Thoracic aorta (tissue), 2 donors: Measurements from ENCODE around the gene LRP5. TPM values are rescaled to one million over a fixed set of nuclear protein-coding genes. Genes with fewer than 3 reads are reported as not detected.

Experiments
- ATAC-seq: fragments of 150-250 bp; one replicate; pipeline ENCODE4 v1.8.0; 2017; ENCODE audit warnings: low read depth; ENCODE audit not compliant: insufficient number of reproducible peaks, low FRiP score
- DNase-seq: peaks from one replicate; pipeline ENCODE4 v3.0.0-alpha.2; 2020; ENCODE audit warnings: low spot score
- H3K27ac ChIP-seq, 2 donors: fragments of 200-600 bp; sonication (generic); 1 replicate in 1 of 2; 2 replicates in 1 of 2; pipeline ENCODE4 v1.5.1; 2016; ENCODE audit warnings: mild to moderate bottlenecking in 2 of 2, moderate library complexity in 2 of 2
- H3K27me3 ChIP-seq: fragments of 200-600 bp; sonication (generic); replicated peaks from 2 replicates; pipeline ENCODE4 v1.6.0; 2016; ENCODE audit warnings: mild to moderate bottlenecking; ENCODE audit not compliant: insufficient read depth
- H3K36me3 ChIP-seq: fragments of 200-600 bp; sonication (generic); one replicate; pipeline ENCODE4 v1.5.1; 2016
- H3K4me1 ChIP-seq, 2 donors: fragments of 200-600 bp; sonication (generic); 1 replicate in 1 of 2; 2 replicates in 1 of 2; pipeline versions ENCODE4 v1.5.1 to v1.6.0; 2016; ENCODE audit warnings: low read depth in 2 of 2, mild to moderate bottlenecking in 1 of 2; ENCODE audit not compliant: control insufficient read depth in 1 of 2
- H3K4me3 ChIP-seq: fragments of 200-600 bp; sonication (generic); 2 replicates; pipeline ENCODE4 v1.5.1; 2016; ENCODE audit warnings: mild to moderate bottlenecking
- H3K9me3 ChIP-seq: fragments of 200-600 bp; sonication (generic); 2 replicates; pipeline ENCODE4 v1.5.1; 2016
- CTCF ChIP-seq: fragments of 200-600 bp; sonication (generic); IDR thresholded peaks from one replicate; pipeline ENCODE4 v1.5.1; 2019; ENCODE audit warnings: antibody characterized with exemption
- total RNA-seq, 2 donors: library from RNA; depleted of rRNA; stranded (reverse); fragments of >200 nt; gene quantifications; one replicate each; pipeline versions ENCODE4 v1.1.0 to v1.2.3, GENCODE V29; 2016

Gene LRP5
- total RNA-seq, 2 donors from 2014 or later = 67.2 to 99.1 TPM

DNA sequence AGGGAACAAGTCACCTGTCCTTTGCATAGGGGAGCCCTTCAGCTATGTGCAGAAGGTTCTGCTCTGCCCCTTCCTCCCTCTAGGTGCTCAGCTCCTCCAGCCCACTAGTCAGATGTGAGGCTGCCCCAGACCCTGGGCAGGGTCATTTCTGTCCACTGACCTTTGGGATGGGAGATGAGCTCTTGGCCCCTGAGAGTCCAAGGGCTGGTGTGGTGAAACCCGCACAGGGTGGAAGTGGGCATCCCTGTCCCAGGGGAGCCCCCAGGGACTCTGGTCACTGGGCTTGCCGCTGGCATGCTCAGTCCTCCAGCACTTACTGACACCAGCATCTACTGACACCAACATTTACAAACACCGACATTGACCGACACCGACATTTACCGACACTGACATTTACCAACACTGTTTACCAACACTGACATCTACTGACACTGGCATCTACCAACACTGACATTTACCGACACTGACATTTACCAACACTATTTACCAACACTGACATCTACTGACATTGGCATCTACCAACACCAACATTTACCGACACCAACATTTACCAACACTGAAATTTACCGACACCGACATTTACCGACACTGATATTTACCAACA is 76.3 kb downstream of the LRP5 start:
- no peak for ATAC-seq
- TF ChIP-seq CTCF = no peak
- Histone ChIP-seq H3K27me3 (no peaks in the 10 kb centered on the region), H3K4me1 (peaks cover 3 to 8% of the 10 kb centered on the region in 2 donors), H3K27ac (no peak overlapping the region), H3K36me3 (peaks cover 27% of the 10 kb centered on the region), H3K4me3 (no peak overlapping the region), H3K9me3 (no peaks in the 10 kb centered on the region)
- no peak for DNase-seq

GRCh38 chr11:68390315-68390714 is 77.9 kb downstream of the LRP5 start:
- Histone ChIP-seq H3K27me3 (no peaks in the 10 kb centered on the region), H3K4me1 (no peaks in the 10 kb centered on the region), H3K36me3 (peaks cover 27% of the 10 kb centered on the region), H3K27ac (no peak overlapping the region), H3K9me3 (no peaks in the 10 kb centered on the region), H3K4me3 (no peak overlapping the region)
- ATAC-seq = no peak
- no peak for TF ChIP-seq CTCF
- DNase-seq = no peak

GRCh38 chr11:68392822-68393221 is 80.4 kb downstream of the LRP5 start:
- Histone ChIP-seq H3K27ac (no peak overlapping the region), H3K36me3 (peaks cover 16% of the 10 kb centered on the region), H3K4me1 (no peaks in the 10 kb centered on the region), H3K4me3 (no peak overlapping the region), H3K9me3 (no peaks in the 10 kb centered on the region), H3K27me3 (no peaks in the 10 kb centered on the region)
- TF ChIP-seq CTCF = no peak
- no peak for ATAC-seq
- no peak for DNase-seq

DNA sequence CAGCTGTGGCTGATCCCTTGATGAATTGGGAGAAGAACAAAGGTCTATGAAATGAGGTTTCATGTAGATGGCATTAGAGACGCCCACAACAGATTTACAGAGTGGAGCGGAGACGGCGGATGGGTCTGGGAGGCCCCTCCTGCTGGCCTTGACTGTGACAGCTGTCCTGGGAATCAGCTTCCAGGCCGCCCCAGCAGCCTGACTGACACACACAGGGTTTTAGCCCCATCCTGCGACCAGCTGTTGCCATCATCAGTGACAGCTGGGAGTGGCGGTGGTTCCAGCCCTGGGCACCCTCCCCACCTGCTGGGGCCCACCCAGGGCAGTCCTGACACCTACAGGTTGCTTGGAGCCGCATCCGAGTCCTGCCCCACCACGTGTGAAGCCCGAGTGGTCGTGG is 84.1 kb downstream of the LRP5 start:
- H3K4me3 ChIP-seq = no peak overlapping the region
- H3K36me3 ChIP-seq = peaks cover under 1% of the 10 kb centered on the region
- H3K27me3 ChIP-seq = no peaks in the 10 kb centered on the region
- H3K9me3 ChIP-seq = no peaks in the 10 kb centered on the region
- ATAC-seq (no peak), DNase-seq (no peak)
- no peak overlapping the region for H3K27ac ChIP-seq
- H3K4me1 ChIP-seq = peaks cover 20 to 23% of the 10 kb centered on the region in 2 donors
- TF ChIP-seq CTCF = no peak

DNA sequence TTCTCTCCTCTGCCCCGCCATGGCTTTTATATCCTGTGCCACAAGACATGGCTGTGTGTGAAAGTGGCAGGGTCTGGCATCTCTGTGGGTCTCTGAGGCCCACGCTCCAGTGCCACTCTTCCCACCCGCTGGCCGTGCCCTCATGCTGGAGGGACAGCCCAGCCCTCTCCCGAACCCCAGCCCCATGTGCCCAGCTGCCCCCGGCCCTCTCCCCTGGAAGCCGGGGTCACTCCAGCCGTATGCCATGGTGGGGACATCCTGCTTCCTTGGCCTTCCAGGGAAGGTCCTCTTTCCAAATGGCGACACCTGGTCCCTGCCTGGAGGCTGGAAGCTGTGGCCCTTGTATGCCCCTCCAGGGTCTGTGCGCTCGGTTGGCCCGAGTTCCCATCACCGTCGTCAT is 84.9 kb downstream of the LRP5 start:
- Histone ChIP-seq H3K27ac (no peak overlapping the region), H3K4me3 (no peak overlapping the region), H3K9me3 (no peaks in the 10 kb centered on the region), H3K27me3 (no peaks in the 10 kb centered on the region), H3K4me1 (peaks cover 20 to 23% of the 10 kb centered on the region in 2 donors), H3K36me3 (peaks cover 6% of the 10 kb centered on the region)
- ATAC-seq (no peak), DNase-seq (no peak)
- no peak for TF ChIP-seq CTCF
